ENCODE data around the gene SLC17A7.
A peak's percentile ranks its signal among the peaks of the same experiment; 100 is the strongest.
"Not testable (repeated sequence)": the region's sequence is repeated elsewhere in the genome, so short reads cannot be mapped to it uniquely, and the experiment has no call there.

Gene SLC17A7

GRCh38 chr19:49474542-49474924 is 33.2 kb upstream of the SLC17A7 start:
- Histone ChIP-seq H4K20me1 (ENCODE audit: control insufficient read depth, insufficient read depth, low read depth, low read length) (no peaks in the 10 kb centered on the region), H3K9me3 (ENCODE audit: control insufficient read depth, insufficient read depth, low read length) (no peaks in the 10 kb centered on the region), H3K4me2 (ENCODE audit: low read length) (peak overlapping the region; percentile 78), H3K36me3 (ENCODE audit: control insufficient read depth, low read length) (peaks cover 15% of the 10 kb centered on the region), H3K79me2 (ENCODE audit: control insufficient read depth, low read length) (no peaks in the 10 kb centered on the region), H3K4me1 (ENCODE audit: control insufficient read depth, low read length) (peaks cover 40% of the 10 kb centered on the region), H3F3A (ENCODE audit: control insufficient read depth, insufficient read depth) (peaks cover 4% of the 10 kb centered on the region; the same call in 1 of the 2 replicates), H3K27ac (ENCODE audit: low read depth, low read length) (no peak overlapping the region), H3K9me2 (replicated peaks; ENCODE audit: control insufficient read depth, low read length) (no peaks in the 10 kb centered on the region), H3K4me3 (ENCODE audit: low read length) (peak overlapping the region; percentile 75), H3K27me3 (ENCODE audit: control insufficient read depth, low read length) (peaks cover 6% of the 10 kb centered on the region)
- TF ChIP-seq CTCF (IDR thresholded peaks at IDR 0.05; ENCODE audit: low read depth, low read length, poor library complexity, severe bottlenecking): no peak
- TF ChIP-seq EZH2phosphoT487 (IDR thresholded peaks at IDR 0.05; ENCODE audit: borderline replicate concordance, low read length): no peak

- H3K36me3 ChIP-seq (ENCODE audit: control insufficient read depth, low read length): peaks cover 18% of the 10 kb centered on the region
- H4K20me1 ChIP-seq (ENCODE audit: control insufficient read depth, insufficient read depth, low read depth, low read length): no peaks in the 10 kb centered on the region
- no peaks in the 10 kb centered on the region for H3K79me2 ChIP-seq (ENCODE audit: control insufficient read depth, low read length)
- TF ChIP-seq EZH2phosphoT487 (IDR thresholded peaks at IDR 0.05; ENCODE audit: borderline replicate concordance, low read length) (no peak), CTCF (IDR thresholded peaks at IDR 0.05; ENCODE audit: low read depth, low read length, poor library complexity, severe bottlenecking) (peak; percentile 99)
- peak within 1 kb of the TSS; percentile 75 for H3K4me3 ChIP-seq (ENCODE audit: low read length)
- peaks cover 44% of the 10 kb centered on the region for H3K4me1 ChIP-seq (ENCODE audit: control insufficient read depth, low read length)
- H3F3A ChIP-seq (ENCODE audit: control insufficient read depth, insufficient read depth): peaks cover 4% of the 10 kb centered on the region; the same call in 1 of the 2 replicates
- H3K9me3 ChIP-seq (ENCODE audit: control insufficient read depth, insufficient read depth, low read length): no peaks in the 10 kb centered on the region
- no peak within 1 kb of the TSS for H3K27ac ChIP-seq (ENCODE audit: low read depth, low read length)
- H3K27me3 ChIP-seq (ENCODE audit: control insufficient read depth, low read length): peaks cover 6% of the 10 kb centered on the region
- no peaks in the 10 kb centered on the region for H3K9me2 ChIP-seq (replicated peaks; ENCODE audit: control insufficient read depth, low read length)
- H3K4me2 ChIP-seq (ENCODE audit: low read length): peak within 1 kb of the TSS; percentile 78
Observed at GRCh38 chr19:49473868-49474541, 32.7 kb upstream of the SLC17A7 start, which contains the start of gene FLT3LG. TSS of gene FLT3LG (plus strand) at chr19:49474215. CDS start at chr19:49474640, 425 bp downstream.

GRCh38 chr19:49473501-49473867 is 32.2 kb upstream of the SLC17A7 start:
- H3K4me3 ChIP-seq (ENCODE audit: low read length): peak overlapping the region; percentile 75
- peaks cover 21% of the 10 kb centered on the region for H3K36me3 ChIP-seq (ENCODE audit: control insufficient read depth, low read length)
- H3K79me2 ChIP-seq (ENCODE audit: control insufficient read depth, low read length); H4K20me1 ChIP-seq (ENCODE audit: control insufficient read depth, insufficient read depth, low read depth, low read length); H3K9me2 ChIP-seq (replicated peaks; ENCODE audit: control insufficient read depth, low read length); H3K27me3 ChIP-seq (ENCODE audit: control insufficient read depth, low read length); H3K9me3 ChIP-seq (ENCODE audit: control insufficient read depth, insufficient read depth, low read length); H3F3A ChIP-seq (ENCODE audit: control insufficient read depth, insufficient read depth); H3K27ac ChIP-seq (ENCODE audit: low read depth, low read length): not testable (repeated sequence)
- H3K4me2 ChIP-seq (ENCODE audit: low read length): peak overlapping the region; percentile 78
- peaks cover 49% of the 10 kb centered on the region for H3K4me1 ChIP-seq (ENCODE audit: control insufficient read depth, low read length)

GRCh38 chr19:49472936-49473335 is 31.6 kb upstream of the SLC17A7 start:
- Histone ChIP-seq H3K9me2 (replicated peaks; ENCODE audit: control insufficient read depth, low read length) (no peaks in the 10 kb centered on the region), H3K27ac (ENCODE audit: low read depth, low read length) (no peak overlapping the region), H3K4me2 (ENCODE audit: low read length) (no peak overlapping the region), H3K27me3 (ENCODE audit: control insufficient read depth, low read length) (peaks cover 6% of the 10 kb centered on the region), H3F3A (ENCODE audit: control insufficient read depth, insufficient read depth) (peaks cover 4% of the 10 kb centered on the region; the same call in 1 of the 2 replicates), H3K9me3 (ENCODE audit: control insufficient read depth, insufficient read depth, low read length) (no peaks in the 10 kb centered on the region), H4K20me1 (ENCODE audit: control insufficient read depth, insufficient read depth, low read depth, low read length) (no peaks in the 10 kb centered on the region), H3K36me3 (ENCODE audit: control insufficient read depth, low read length) (peaks cover 24% of the 10 kb centered on the region), H3K4me1 (ENCODE audit: control insufficient read depth, low read length) (peaks cover 53% of the 10 kb centered on the region), H3K4me3 (ENCODE audit: low read length) (no peak overlapping the region), H3K79me2 (ENCODE audit: control insufficient read depth, low read length) (no peaks in the 10 kb centered on the region)
- TF ChIP-seq EZH2phosphoT487 (IDR thresholded peaks at IDR 0.05; ENCODE audit: borderline replicate concordance, low read length) (no peak), CTCF (IDR thresholded peaks at IDR 0.05; ENCODE audit: low read depth, low read length, poor library complexity, severe bottlenecking) (no peak)
